H1 (cell line): ENCODE measurements around the gene LRRC27. TPM values are rescaled to one million over a fixed set of nuclear protein-coding genes. Genes with fewer than 3 reads are reported as not detected.

ENCODE experiments used
- CTCF ChIA-PET: fragments of 300-600 bp; sonication (Branson Sonifier 250); formaldehyde crosslinking; loops from one replicate; lab custom pipeline; 2021; ENCODE audit not compliant: partially characterized antibody; lab: Charles Lee
- POLR2A ChIA-PET: fragments of 300-600 bp; sonication (Branson Sonifier 250); formaldehyde crosslinking; loops from one replicate; lab custom pipeline; 2021; ENCODE audit warnings: inconsistent platforms; ENCODE audit not compliant: partially characterized antibody; lab: Charles Lee
- DNase-seq, 2 experiments: peaks; one replicate each; pipeline versions ENCODE4 v3.0.0 to v3.0.0-alpha.2; 2010 to 2022; ENCODE audit warnings: low spot score in 2 of 2, low read depth in 1 of 2, mixed read lengths in 1 of 2
- FAIRE-seq: peaks from 2 replicates; lab custom pipeline; 2011; peaks lifted over from hg19 to GRCh38; lab: Jason Lieb, UNC
- H2AFZ ChIP-seq: 2 replicates; pipeline ENCODE4 v1.8.1; 2012; ENCODE audit warnings: low read length, inconsistent platforms
- H2AK5ac ChIP-seq: 2 replicates; pipeline ENCODE4 v1.6.1; 2013; ENCODE audit warnings: low read depth, low read length
- H2BK120ac ChIP-seq: replicated peaks from 2 replicates; pipeline ENCODE3; 2013; ENCODE audit warnings: low read depth, low read length, inconsistent platforms
- H2BK12ac ChIP-seq: 2 replicates; pipeline ENCODE4 v1.6.1; 2013; ENCODE audit warnings: low read depth, low read length
- H2BK15ac ChIP-seq: 2 replicates; pipeline ENCODE4 v1.6.1; 2013; ENCODE audit warnings: low read length
- H2BK20ac ChIP-seq: 2 replicates; pipeline ENCODE4 v1.6.1; 2013; ENCODE audit warnings: low read length
- H2BK5ac ChIP-seq: 2 replicates; pipeline ENCODE4 v1.6.1; 2013; ENCODE audit warnings: low read depth, low read length
- H3K14ac ChIP-seq: 2 replicates; pipeline ENCODE4 v1.6.1; 2013; ENCODE audit warnings: inconsistent platforms; ENCODE audit not compliant: insufficient read length
- H3K18ac ChIP-seq: 2 replicates; pipeline ENCODE4 v1.6.1; 2013; ENCODE audit warnings: low read length; ENCODE audit errors: extremely low read depth
- H3K23ac ChIP-seq: 2 replicates; pipeline ENCODE4 v1.6.1; 2013; ENCODE audit warnings: inconsistent platforms; ENCODE audit not compliant: insufficient read length
- H3K23me2 ChIP-seq: 2 replicates; pipeline ENCODE4 v1.6.1; 2013; ENCODE audit warnings: low read depth, low read length
- H3K27ac ChIP-seq: 2 replicates; pipeline ENCODE4 v1.6.1; 2011; ENCODE audit warnings: low read depth, low read length, inconsistent platforms
- H3K27me3 ChIP-seq, 4 experiments: replicated peaks in 1 of 4; 1 replicate in 1 of 4; 2 replicates in 3 of 4; pipeline versions ENCODE4 v1.6.1 to v1.8.1; 2011 to 2013; ENCODE audit warnings: low read length in 3 of 4, mild to moderate bottlenecking in 3 of 4, inconsistent platforms in 2 of 4, mixed read lengths in 2 of 4, moderate library complexity in 1 of 4; ENCODE audit not compliant: control insufficient read depth in 3 of 4, insufficient read depth in 3 of 4; ENCODE audit errors: extremely low read depth in 1 of 4
- H3K36me3 ChIP-seq, 4 experiments: 2 replicates each; pipeline versions ENCODE4 v1.6.1 to v1.8.1; 2011 to 2013; ENCODE audit warnings: mild to moderate bottlenecking in 4 of 4, low read length in 3 of 4, moderate library complexity in 2 of 4, control low read depth in 1 of 4, inconsistent platforms in 1 of 4; ENCODE audit not compliant: insufficient read depth in 4 of 4, control insufficient read depth in 2 of 4
- H3K4ac ChIP-seq: replicated peaks from 2 replicates; pipeline ENCODE3; 2013; ENCODE audit warnings: low read length, low read depth, mixed read lengths, inconsistent platforms; ENCODE audit not compliant: insufficient read length
- H3K4me1 ChIP-seq, 4 experiments: replicated peaks in 1 of 4; 1 replicate in 1 of 4; 2 replicates in 3 of 4; pipeline versions ENCODE4 v1.6.1 to v1.8.1; 2011 to 2013; ENCODE audit warnings: low read length in 3 of 4, inconsistent platforms in 2 of 4, mixed read lengths in 1 of 4; ENCODE audit not compliant: insufficient read depth in 4 of 4, control insufficient read depth in 3 of 4
- H3K4me2 ChIP-seq, 2 experiments: 2 replicates each; pipeline versions ENCODE4 v1.6.1 to v1.8.1; 2011 to 2013; ENCODE audit warnings: low read depth in 2 of 2, low read length in 2 of 2, control low read depth in 1 of 2, inconsistent platforms in 1 of 2, mild to moderate bottlenecking in 1 of 2; ENCODE audit not compliant: insufficient read depth in 1 of 2
- H3K4me3 ChIP-seq, 4 experiments: fragments of 200-600, 300-600 bp in 1 of 4; sonication (generic), shearing (Covaris generic), sonication (Bioruptor Twin) in 1 of 4; 2 replicates each; pipeline versions ENCODE4 v1.5.1 to v1.8.1; 2011 to 2016; ENCODE audit warnings: low read length in 4 of 4, low read depth in 3 of 4, control low read depth in 2 of 4, inconsistent platforms in 2 of 4, mild to moderate bottlenecking in 2 of 4, mixed read lengths in 1 of 4, moderate library complexity in 1 of 4; ENCODE audit not compliant: insufficient read depth in 2 of 4; ENCODE audit errors: extremely low read depth in 1 of 4
- H3K56ac ChIP-seq: replicated peaks from 2 replicates; pipeline ENCODE3; 2013; ENCODE audit warnings: low read depth, mild to moderate bottlenecking, mixed read lengths, low read length, inconsistent platforms; ENCODE audit not compliant: insufficient read length
- H3K79me1 ChIP-seq: 2 replicates; pipeline ENCODE4 v1.6.1; 2013; ENCODE audit warnings: low read depth, low read length, control low read depth
- H3K79me2 ChIP-seq, 2 experiments: 2 replicates each; pipeline versions ENCODE4 v1.6.1 to v1.8.1; 2012 to 2013; ENCODE audit warnings: low read length in 2 of 2, mild to moderate bottlenecking in 2 of 2, inconsistent platforms in 1 of 2; ENCODE audit not compliant: insufficient read depth in 2 of 2, control insufficient read depth in 1 of 2
- H3K9ac ChIP-seq, 4 experiments: replicated peaks in 1 of 4; 1 replicate in 1 of 4; 2 replicates in 3 of 4; pipeline versions ENCODE4 v1.6.1 to v1.8.1; 2011 to 2013; ENCODE audit warnings: low read depth in 3 of 4, low read length in 3 of 4, control low read depth in 2 of 4, mild to moderate bottlenecking in 2 of 4, moderate library complexity in 2 of 4, inconsistent platforms in 1 of 4; ENCODE audit errors: extremely low read depth in 1 of 4
- H3K9me3 ChIP-seq, 2 experiments: 2 replicates each; pipeline versions ENCODE4 v1.6.1 to v1.8.1; 2012 to 2013; ENCODE audit warnings: mild to moderate bottlenecking in 2 of 2, moderate library complexity in 2 of 2, control low read depth in 1 of 2, inconsistent platforms in 1 of 2, low read depth in 1 of 2, low read length in 1 of 2, mixed read lengths in 1 of 2; ENCODE audit not compliant: insufficient read depth in 2 of 2
- H4K20me1 ChIP-seq, 2 experiments: replicated peaks in 1 of 2; 2 replicates each; pipeline versions ENCODE3 to v1.8.1; 2011 to 2013; ENCODE audit warnings: inconsistent platforms in 2 of 2, low read length in 2 of 2, mild to moderate bottlenecking in 1 of 2; ENCODE audit not compliant: insufficient read depth in 2 of 2, control insufficient read depth in 1 of 2
- H4K5ac ChIP-seq: 2 replicates; pipeline ENCODE4 v1.6.1; 2013; ENCODE audit warnings: low read length, low read depth, mixed read lengths, inconsistent platforms; ENCODE audit not compliant: insufficient read length
- H4K8ac ChIP-seq: 2 replicates; pipeline ENCODE4 v1.8.0; 2013; ENCODE audit warnings: mild to moderate bottlenecking, moderate library complexity, low read length, inconsistent platforms; ENCODE audit not compliant: insufficient read depth; ENCODE audit errors: extremely low read depth
- H4K91ac ChIP-seq: replicated peaks from 2 replicates; pipeline ENCODE3; 2013; ENCODE audit warnings: low read length, mixed read lengths, inconsistent platforms; ENCODE audit not compliant: insufficient read length
- ATF2 ChIP-seq: IDR thresholded peaks from 2 replicates; pipeline ENCODE4 v1.6.1; 2012; ENCODE audit warnings: low read length, inconsistent platforms
- CBX5 ChIP-seq: fragments of 300-800, 300-1000 bp; sonication (generic); IDR thresholded peaks from 2 replicates; pipeline ENCODE4 v1.7.1; 2016; ENCODE audit warnings: antibody characterized with exemption, low read length, low read depth
- GTF2F1 ChIP-seq: IDR thresholded peaks from 2 replicates; pipeline ENCODE4 v1.6.1; 2012; ENCODE audit warnings: low read depth, low read length, improper control_type of control experiment, borderline replicate concordance
- KDM1A ChIP-seq: fragments of 200-600, 300-600 bp; sonication (generic); IDR thresholded peaks from 2 replicates; pipeline ENCODE4 v1.7.1; 2016; ENCODE audit warnings: mild to moderate bottlenecking, low read length, borderline replicate concordance
- SP1 ChIP-seq: IDR thresholded peaks from 2 replicates; pipeline ENCODE4 v1.6.1; 2011; ENCODE audit warnings: low read depth, low read length
- SP2 ChIP-seq: IDR thresholded peaks from 2 replicates; pipeline ENCODE4 v1.6.1; 2012; ENCODE audit warnings: mild to moderate bottlenecking, low read length, inconsistent platforms
- TAF1 ChIP-seq: IDR thresholded peaks from 2 replicates; pipeline ENCODE4 v1.6.1; 2011; ENCODE audit warnings: mild to moderate bottlenecking, low read depth, low read length
- WGBS, 2 experiments: shearing (Covaris generic) in 1 of 2; methylation state at CpG; one replicate each; pipeline versions ENCODE4 v1.1.6 to v1.1.7; 2013 to 2015; ENCODE audit warnings: low lambda C conversion rate in 2 of 2, mixed read lengths in 2 of 2, inconsistent platforms in 1 of 2, low coverage in 1 of 2, missing lambda C conversion rate in 1 of 2; ENCODE audit not compliant: insufficient replicate concordance in 2 of 2, insufficient coverage in 1 of 2, insufficient read length in 1 of 2; ENCODE audit errors: extremely low coverage in 1 of 2, missing lambda C conversion rate in 1 of 2; 5-methylcytosine and 5-hydroxymethylcytosine counted together
- polyA plus RNA-seq, 7 experiments: library from polyadenylated mRNA; depleted of rRNA in 3 of 7; stranded (reverse) in 5 of 7; unstranded in 2 of 7; fragments of >200 nt in 5 of 7; fragments of 200-250 nt in 2 of 7; gene quantifications; 1 replicate in 5 of 7; 2 replicates in 1 of 7; 4 replicates in 1 of 7; pipeline versions ENCODE4 v1.2.1 to v1.2.3, GENCODE V29; 2011 to 2013; ENCODE audit warnings: missing spikeins in 2 of 7, mixed read lengths in 2 of 7
- total RNA-seq: library from RNA; stranded (reverse); fragmentation: NEBNext Ultra II Directional; extraction: Animal tissue kit (Norgen Biotek cat#: 25700); gene quantifications from 2 replicates; pipeline ENCODE4 v1.2.1, GENCODE V29; 2021

Gene LRRC27
- total and polyA plus RNA-seq, 2 of the 8 experiments (the other 6 are each of a cell fraction or from before 2014, with no cell fraction given), result 1.2 to 3.8 TPM

- TF ChIP-seq KDM1A, result no peak
- no peak for TF ChIP-seq TAF1
- TF ChIP-seq ATF2, result no peak
- no peak for TF ChIP-seq GTF2F1
- no peak for TF ChIP-seq SP2
- no peak for TF ChIP-seq SP1
- TF ChIP-seq CBX5, result no peak
- H3K36me3 ChIP-seq, result no peaks in the 10 kb centered on the region; a peak in 1 of 8 replicates
- no peaks in the 10 kb centered on the region for H3K79me1 ChIP-seq
- H2AFZ ChIP-seq, result no peak overlapping the region
- no peak overlapping the region for H2BK12ac ChIP-seq
- H4K5ac ChIP-seq, result no peak overlapping the region
- no peak overlapping the region for H2BK15ac ChIP-seq
- H3K27ac ChIP-seq, result no peak overlapping the region
- WGBS, 2 experiments, result 84% methylated on average over 13 of the region's 13 CpGs; no CpG with 5 or more reads in 1 of the 2 experiments
- no peak overlapping the region for H3K56ac ChIP-seq
- no peak overlapping the region for H3K4me2 ChIP-seq
- ChIA-PET CTCF (interaction anchor here (0.6 to 1.1 kb wide), 5 partner anchors 10 to 381 kb away, joined by 3 to 4 read pairs (median 3); no protein-coding TSS in a partner anchor), POLR2A (no interaction called here)
- no peaks in the 10 kb centered on the region for H3K79me2 ChIP-seq
- H2AK5ac ChIP-seq, result no peak overlapping the region
- no peak overlapping the region for H3K4ac ChIP-seq
- H2BK20ac ChIP-seq, result no peak overlapping the region
- H3K14ac ChIP-seq, result no peak overlapping the region
- H4K20me1 ChIP-seq, result no peaks in the 10 kb centered on the region
- no peak for FAIRE-seq
- no peak for DNase-seq
- no peak overlapping the region for H3K23ac ChIP-seq
- H3K9me3 ChIP-seq, result no peaks in the 10 kb centered on the region
- H2BK5ac ChIP-seq, result no peak overlapping the region
- H3K18ac ChIP-seq, result no peak overlapping the region
- peak overlapping the region; percentile 54 for H4K91ac ChIP-seq
- H3K23me2 ChIP-seq, result no peaks in the 10 kb centered on the region
- H3K9ac ChIP-seq, result no peak overlapping the region
- no peaks in the 10 kb centered on the region for H3K27me3 ChIP-seq
- no peak overlapping the region for H4K8ac ChIP-seq
- no peak overlapping the region for H3K4me3 ChIP-seq
- no peak overlapping the region for H2BK120ac ChIP-seq
- H3K4me1 ChIP-seq, result no peaks in the 10 kb centered on the region; a peak in 1 of 7 replicates
Measured at GRCh38 chr10:132320654-132321469, 11.1 kb upstream of the LRRC27 start.
